Adrenal gland (tissue), 12 donors: ENCODE results near the gene TRAF1. TPM values are rescaled to one million over a fixed set of nuclear protein-coding genes. Genes with fewer than 3 reads are reported as not detected.

Source experiments
- DNase-seq, 7 donors: peaks; one replicate each; pipeline ENCODE4 v3.0.0-alpha.2; 2019 to 2020
- H3K27ac ChIP-seq, 5 donors: fragments of 200-600 bp; sonication (generic) in 4 of 5; 1 replicate in 3 of 5; 2 replicates in 2 of 5; pipeline versions ENCODE4 v1.5.1 to v1.8.0; 2016 to 2020; ENCODE audit warnings: mild to moderate bottlenecking in 1 of 5
- H3K27me3 ChIP-seq: fragments of 200-600 bp; 2 replicates; pipeline ENCODE4 v1.8.0; 2021
- H3K36me3 ChIP-seq, 2 donors: fragments of 200-600 bp; replicated peaks in 1 of 2; 1 replicate in 1 of 2; 2 replicates in 1 of 2; pipeline versions ENCODE4 v1.5.1 to v1.8.0; 2018 to 2022
- H3K4me1 ChIP-seq, 2 donors: fragments of 200-600 bp; replicated peaks in 1 of 2; 1 replicate in 1 of 2; 2 replicates in 1 of 2; pipeline versions ENCODE4 v1.5.1 to v1.8.0; 2018 to 2021
- H3K4me3 ChIP-seq, 4 donors: fragments of 200-600 bp; sonication (generic) in 3 of 4; one replicate each; pipeline ENCODE4 v1.5.1; 2016 to 2018
- H3K9me3 ChIP-seq, 3 donors: fragments of 200-600 bp; sonication (generic) in 1 of 3; replicated peaks in 1 of 3; 1 replicate in 2 of 3; 2 replicates in 1 of 3; pipeline versions ENCODE4 v1.5.1 to v1.8.0; 2016 to 2021
- POLR2A ChIP-seq, 2 donors: fragments of 450-650 bp; IDR thresholded peaks; one replicate each; pipeline ENCODE4 v1.6.1; 2017; ENCODE audit warnings: antibody characterized with exemption in 2 of 2, mild to moderate bottlenecking in 2 of 2, moderate library complexity in 1 of 2
- WGBS, 4 donors: extraction: QIAGEN DNeasy Blood & Tissue Kit in 2 of 4; methylation state at CpG; one replicate each; pipeline versions ENCODE4 v1.1.5 to v1.1.7; 2013 to 2017; 5-methylcytosine and 5-hydroxymethylcytosine counted together
- intact Hi-C, 2 donors: fragments of 100-400 bp; cut with DNase I; formaldehyde crosslinking; loops; one replicate each; pipeline versions ENCODE4 v1.14.1 to v1.15.0; 2022 to 2023
- polyA plus RNA-seq, 3 donors: library from polyadenylated mRNA; stranded (reverse); fragments of 200-250 nt in 2 of 3; fragments of 350-450 nt in 1 of 3; fragmentation: Illumina TruSeq in 1 of 3; extraction: RNeasy Lipid Tissue Mini Kit (QIAGEN cat#74804) in 1 of 3; gene quantifications; one replicate each; pipeline ENCODE4 v1.2.3, GENCODE V29; 2013 to 2014
- total RNA-seq, 9 donors: library from RNA; depleted of rRNA in 4 of 9; stranded (reverse); fragments of >200 nt in 4 of 9; fragments of 120-200 nt in 1 of 9; fragmentation: NEBNext Ultra II Directional in 1 of 9; extraction: Animal tissue kit (Norgen Biotek cat#: 25700) in 1 of 9; gene quantifications; one replicate each; pipeline versions ENCODE4 v1.1.0 to v1.2.4, GENCODE V29; 2013 to 2023
- TF ChIP-seq, protein P1 (sequence below), 6 experiments: fragments of 450-650 bp in 4 of 6; fragments of 200-600 bp in 2 of 6; sonication (generic) in 1 of 6; IDR thresholded peaks; 1 replicate in 5 of 6; 2 replicates in 1 of 6; pipeline versions ENCODE4 v1.5.1 to v1.8.0; 2016 to 2021; ENCODE audit warnings: antibody characterized with exemption in 6 of 6, mild to moderate bottlenecking in 2 of 6, moderate library complexity in 1 of 6
- donor health status: healthy with polysubstance abuse.
- donor health status: Bipolar disorder and iron deficiency.
- donor health status: DM: yes; HTN: yes; CAD: no.
- donor health status: DM: no; HTN: no; CAD: no.
- donor health status: DM: no; HTN: no; CAD: no.
- donor health status: DM: yes; HTN: yes; CAD: no.

Gene TRAF1
- total and polyA plus RNA-seq, 12 donors, result 1.6 to 42.7 (median 7.0) TPM

DNA sequence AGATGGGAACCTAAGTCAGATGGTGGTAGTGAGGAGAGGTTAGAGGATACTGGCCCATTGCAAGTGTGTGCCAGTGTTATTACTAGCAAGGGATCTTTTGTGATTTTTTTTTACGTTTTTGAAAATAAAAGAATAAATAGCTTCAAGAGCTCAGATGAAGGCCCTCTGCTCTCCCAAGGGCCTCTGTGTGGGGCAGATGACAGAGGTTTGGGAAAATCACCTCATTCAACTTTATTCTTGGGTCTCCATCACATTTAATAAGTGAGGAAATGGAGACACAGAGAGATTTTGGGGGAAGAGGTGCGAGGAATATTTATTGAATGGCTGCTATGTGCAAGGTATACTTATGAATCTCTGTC lies 10.1 kb upstream of the TRAF1 start:
- intact Hi-C loops, result loop anchor here in 1 of 2 donors (5.0 to 10.0 kb wide), 2 partner anchors 64 to 182 kb away; no protein-coding TSS in a partner anchor
- no peaks in the 10 kb centered on the region for H3K9me3 ChIP-seq
- H3K4me1 ChIP-seq, result peaks cover 30 to 61% of the 10 kb centered on the region in 2 donors
- no peak for DNase-seq
- 41 to 47% (median 44%) methylated on average over 2 of the region's 2 CpGs for WGBS, 4 donors
- TF ChIP-seq POLR2A (IDR thresholded peaks at IDR 0.05), result no peak
- TF ChIP-seq, protein P1, sequence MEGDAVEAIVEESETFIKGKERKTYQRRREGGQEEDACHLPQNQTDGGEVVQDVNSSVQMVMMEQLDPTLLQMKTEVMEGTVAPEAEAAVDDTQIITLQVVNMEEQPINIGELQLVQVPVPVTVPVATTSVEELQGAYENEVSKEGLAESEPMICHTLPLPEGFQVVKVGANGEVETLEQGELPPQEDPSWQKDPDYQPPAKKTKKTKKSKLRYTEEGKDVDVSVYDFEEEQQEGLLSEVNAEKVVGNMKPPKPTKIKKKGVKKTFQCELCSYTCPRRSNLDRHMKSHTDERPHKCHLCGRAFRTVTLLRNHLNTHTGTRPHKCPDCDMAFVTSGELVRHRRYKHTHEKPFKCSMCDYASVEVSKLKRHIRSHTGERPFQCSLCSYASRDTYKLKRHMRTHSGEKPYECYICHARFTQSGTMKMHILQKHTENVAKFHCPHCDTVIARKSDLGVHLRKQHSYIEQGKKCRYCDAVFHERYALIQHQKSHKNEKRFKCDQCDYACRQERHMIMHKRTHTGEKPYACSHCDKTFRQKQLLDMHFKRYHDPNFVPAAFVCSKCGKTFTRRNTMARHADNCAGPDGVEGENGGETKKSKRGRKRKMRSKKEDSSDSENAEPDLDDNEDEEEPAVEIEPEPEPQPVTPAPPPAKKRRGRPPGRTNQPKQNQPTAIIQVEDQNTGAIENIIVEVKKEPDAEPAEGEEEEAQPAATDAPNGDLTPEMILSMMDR (IDR thresholded peaks at IDR 0.05), result peak in 1 of 6 experiments; percentile 9
- H3K27me3 ChIP-seq, result no peaks in the 10 kb centered on the region
- no peaks in the 10 kb centered on the region for H3K36me3 ChIP-seq
- H3K27ac ChIP-seq, result peak overlapping the region in 2 of 5 donors; percentile 32 to 92
- no peak overlapping the region for H3K4me3 ChIP-seq

DNA sequence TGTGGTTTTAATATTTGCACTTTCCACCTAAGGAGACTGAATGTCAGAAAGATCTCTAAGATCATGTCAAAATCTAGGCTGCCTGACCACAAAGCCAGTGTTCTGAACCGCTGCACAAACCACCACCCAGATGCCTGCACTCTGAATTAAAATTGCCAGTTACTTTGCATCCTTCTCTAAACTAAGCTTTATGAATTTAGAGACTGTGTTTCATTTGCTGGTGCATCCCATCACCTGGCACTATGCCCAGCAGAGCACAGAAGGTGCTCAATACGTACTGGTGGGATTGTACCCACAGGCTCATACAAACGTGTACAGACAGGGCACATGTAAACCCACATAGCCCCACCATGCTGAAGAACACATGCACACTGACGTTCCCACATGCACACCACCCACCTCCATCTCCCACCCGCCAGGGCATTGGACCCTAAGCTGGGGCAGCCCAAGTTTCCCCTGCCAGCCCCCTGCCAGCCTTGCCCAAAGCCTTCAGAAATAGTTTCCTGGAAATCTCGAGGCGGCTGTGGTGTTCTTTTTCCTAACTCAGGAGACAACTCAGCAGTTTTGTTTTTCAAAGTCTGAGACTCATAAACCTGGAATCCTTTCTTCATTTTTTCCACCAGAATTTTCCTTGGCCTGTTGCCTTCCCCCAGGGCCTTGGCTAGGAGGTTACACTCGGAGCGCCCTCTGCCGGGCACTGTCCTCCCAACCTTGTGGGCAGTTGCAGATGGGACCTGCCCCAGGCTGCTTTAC lies 9.6 kb upstream of the TRAF1 start:
- H3K27me3 ChIP-seq, result no peaks in the 10 kb centered on the region
- DNase-seq, result peak; percentile 94 to 98 (median 97)
- H3K9me3 ChIP-seq, result no peaks in the 10 kb centered on the region
- peaks cover 30 to 61% of the 10 kb centered on the region in 2 donors for H3K4me1 ChIP-seq
- WGBS, 4 donors, result 6 to 13% (median 8%) methylated on average over 8 to 10 of the region's 10 CpGs
- H3K36me3 ChIP-seq, result no peaks in the 10 kb centered on the region
- intact Hi-C loops, result loop anchor here in 1 of 2 donors (5.0 to 10.0 kb wide), 2 partner anchors 64 to 181 kb away; no protein-coding TSS in a partner anchor
- no peak for TF ChIP-seq POLR2A (IDR thresholded peaks at IDR 0.05)
- TF ChIP-seq, protein P1 (IDR thresholded peaks at IDR 0.05), result peak; percentile 87 to 94 (median 93)
- H3K4me3 ChIP-seq, result no peak overlapping the region
- H3K27ac ChIP-seq, result peak overlapping the region; percentile 25 to 94 (median 73)

DNA sequence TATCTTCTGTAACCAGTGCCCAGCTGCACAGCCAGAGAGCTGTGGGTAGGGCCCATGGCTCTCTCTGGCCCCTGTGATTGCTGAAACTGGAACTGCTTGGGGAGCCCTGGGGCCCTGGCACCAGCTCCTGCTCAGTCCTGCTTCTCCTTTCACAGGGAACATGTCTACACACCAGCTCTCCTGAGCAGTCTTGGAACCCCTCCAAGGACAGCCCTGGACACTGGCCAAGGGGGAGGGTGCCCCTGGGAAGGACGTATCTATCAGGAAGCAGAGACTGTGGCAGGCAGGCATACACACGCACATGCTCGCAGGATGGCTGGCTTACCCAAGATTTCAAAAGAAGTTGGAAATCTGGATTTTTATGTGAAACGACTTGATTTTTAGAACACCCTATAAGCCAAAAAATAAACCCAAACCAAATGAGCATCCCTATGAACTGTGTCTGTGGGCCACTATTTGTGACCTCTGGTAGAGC lies 8.8 kb upstream of the TRAF1 start:
- 0 to 6% (median 3%) methylated on average over 4 of the region's 4 CpGs for WGBS, 4 donors
- H3K4me1 ChIP-seq, result peaks cover 31 to 65% of the 10 kb centered on the region in 2 donors

DNA sequence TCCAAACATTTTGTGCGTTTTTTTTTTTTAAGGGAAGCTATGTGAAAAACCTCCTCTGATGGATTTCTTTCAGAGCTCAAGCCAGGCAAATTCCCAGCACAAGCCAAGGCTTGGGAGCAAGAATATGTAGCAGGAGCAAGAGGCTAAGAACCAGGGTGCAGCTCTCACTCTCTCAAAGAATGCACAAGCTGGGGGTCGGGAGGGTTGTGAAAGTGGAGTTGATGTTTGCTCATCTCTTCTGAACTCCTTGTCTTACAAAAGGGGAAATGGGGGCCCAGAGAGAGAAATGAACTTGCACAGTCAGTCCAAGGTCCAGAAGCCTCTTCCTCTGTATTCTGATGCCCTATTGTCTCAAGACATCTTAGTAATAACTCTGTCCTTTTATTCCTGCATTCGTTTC lies 7.7 kb upstream of the TRAF1 start:
- Histone ChIP-seq H3K27ac (peak overlapping the region in 2 of 5 donors; percentile 57 to 92), H3K27me3 (no peaks in the 10 kb centered on the region), H3K36me3 (no peaks in the 10 kb centered on the region), H3K4me1 (peaks cover 37 to 72% of the 10 kb centered on the region in 2 donors), H3K9me3 (no peaks in the 10 kb centered on the region), H3K4me3 (no peak overlapping the region)
- intact Hi-C loops, result loop anchor here in 1 of 2 donors (10.0 kb wide), 1 partner anchor 179 kb away; no protein-coding TSS in a partner anchor
- 43 to 48% (median 46%) methylated on average over 3 of the region's 3 CpGs for WGBS, 4 donors
- TF ChIP-seq, protein P1 (IDR thresholded peaks at IDR 0.05), result no peak
- no peak for TF ChIP-seq POLR2A (IDR thresholded peaks at IDR 0.05)
- peak in 3 of 7 donors; percentile 25 to 66 (median 33) for DNase-seq

More for the DNA sequence above, 8.8 kb upstream of the TRAF1 start:
- TF ChIP-seq, protein P1 (IDR thresholded peaks at IDR 0.05), result no peak
- peak; percentile 14 to 76 for TF ChIP-seq POLR2A (IDR thresholded peaks at IDR 0.05)
- DNase-seq, result peak; percentile 96 to 100 (median 99)
- no peak overlapping the region for H3K4me3 ChIP-seq
- H3K36me3 ChIP-seq, result no peaks in the 10 kb centered on the region
- no peaks in the 10 kb centered on the region for H3K27me3 ChIP-seq
- intact Hi-C loops, result loop anchor here in 1 of 2 donors (5.0 to 10.0 kb wide), 2 partner anchors 63 to 181 kb away; no protein-coding TSS in a partner anchor
- H3K27ac ChIP-seq, result peak overlapping the region in 4 of 5 donors; percentile 68 to 94 (median 82)
- H3K9me3 ChIP-seq, result no peaks in the 10 kb centered on the region
